AG09319 (cell line): ENCODE measurements around the gene B3GALNT2.

ENCODE experiments used
- DNase-seq: peaks from one replicate; pipeline ENCODE4 v3.0.0-alpha.2; 2010; ENCODE audit warnings: low read depth; ENCODE audit errors: extremely low read depth
- TF ChIP-seq, protein P1 (sequence below): IDR thresholded peaks from 2 replicates; pipeline ENCODE4 v1.5.1; 2011; ENCODE audit warnings: low read depth, mild to moderate bottlenecking, inconsistent platforms, low read length, moderate library complexity

Gene B3GALNT2

DNA sequence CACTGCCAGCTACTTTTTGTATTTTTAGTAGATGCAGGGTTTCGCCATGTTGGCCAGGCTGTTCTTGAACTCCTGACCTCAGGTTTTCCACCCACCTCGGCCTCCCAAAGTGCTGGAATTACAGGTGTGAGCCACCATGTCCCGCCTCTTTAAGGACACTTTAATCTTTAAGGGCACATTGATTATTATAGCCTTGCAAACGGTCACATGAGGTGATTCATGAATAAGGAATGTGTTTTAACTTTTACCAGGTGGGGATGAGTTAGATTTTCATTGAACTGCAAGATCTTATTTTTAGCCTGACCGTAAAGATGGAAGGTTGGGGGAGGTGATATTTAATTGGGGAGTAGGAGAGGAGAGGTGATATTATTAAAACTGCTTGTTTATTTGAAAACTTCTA, 75.1 kb downstream of the B3GALNT2 start:
- DNase-seq: no peak
- TF ChIP-seq, protein P1, sequence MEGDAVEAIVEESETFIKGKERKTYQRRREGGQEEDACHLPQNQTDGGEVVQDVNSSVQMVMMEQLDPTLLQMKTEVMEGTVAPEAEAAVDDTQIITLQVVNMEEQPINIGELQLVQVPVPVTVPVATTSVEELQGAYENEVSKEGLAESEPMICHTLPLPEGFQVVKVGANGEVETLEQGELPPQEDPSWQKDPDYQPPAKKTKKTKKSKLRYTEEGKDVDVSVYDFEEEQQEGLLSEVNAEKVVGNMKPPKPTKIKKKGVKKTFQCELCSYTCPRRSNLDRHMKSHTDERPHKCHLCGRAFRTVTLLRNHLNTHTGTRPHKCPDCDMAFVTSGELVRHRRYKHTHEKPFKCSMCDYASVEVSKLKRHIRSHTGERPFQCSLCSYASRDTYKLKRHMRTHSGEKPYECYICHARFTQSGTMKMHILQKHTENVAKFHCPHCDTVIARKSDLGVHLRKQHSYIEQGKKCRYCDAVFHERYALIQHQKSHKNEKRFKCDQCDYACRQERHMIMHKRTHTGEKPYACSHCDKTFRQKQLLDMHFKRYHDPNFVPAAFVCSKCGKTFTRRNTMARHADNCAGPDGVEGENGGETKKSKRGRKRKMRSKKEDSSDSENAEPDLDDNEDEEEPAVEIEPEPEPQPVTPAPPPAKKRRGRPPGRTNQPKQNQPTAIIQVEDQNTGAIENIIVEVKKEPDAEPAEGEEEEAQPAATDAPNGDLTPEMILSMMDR: no peak

- TF ChIP-seq, protein P1: no peak
- DNase-seq: no peak
Measured at GRCh38 chr1:235427447-235427846, 76.8 kb downstream of the B3GALNT2 start.

DNA sequence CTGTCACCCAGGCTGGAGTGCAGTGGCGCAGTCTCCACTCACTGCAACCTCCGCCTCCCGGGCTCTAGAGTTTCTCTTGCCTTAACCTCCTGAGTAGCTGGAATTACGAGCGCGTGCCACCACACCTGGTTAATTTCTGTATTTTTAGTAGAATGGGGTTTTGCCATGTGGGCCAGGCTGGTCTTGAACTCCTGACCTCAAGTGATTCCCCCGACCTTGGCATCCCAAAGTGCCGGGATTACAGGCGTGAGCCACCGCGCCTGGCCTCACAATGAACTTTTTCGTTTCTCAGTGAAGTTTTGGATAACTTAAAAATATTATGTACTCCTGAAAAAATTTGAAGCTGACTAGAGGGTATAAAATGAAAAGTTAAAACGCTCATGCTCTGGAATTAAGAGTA, 77.6 kb downstream of the B3GALNT2 start:
- TF ChIP-seq, protein P1: no peak
- DNase-seq: no peak

GRCh38 chr1:235426143-235426542, 78.1 kb downstream of the B3GALNT2 start:
- DNase-seq: no peak
- TF ChIP-seq, protein P1: no peak

DNA sequence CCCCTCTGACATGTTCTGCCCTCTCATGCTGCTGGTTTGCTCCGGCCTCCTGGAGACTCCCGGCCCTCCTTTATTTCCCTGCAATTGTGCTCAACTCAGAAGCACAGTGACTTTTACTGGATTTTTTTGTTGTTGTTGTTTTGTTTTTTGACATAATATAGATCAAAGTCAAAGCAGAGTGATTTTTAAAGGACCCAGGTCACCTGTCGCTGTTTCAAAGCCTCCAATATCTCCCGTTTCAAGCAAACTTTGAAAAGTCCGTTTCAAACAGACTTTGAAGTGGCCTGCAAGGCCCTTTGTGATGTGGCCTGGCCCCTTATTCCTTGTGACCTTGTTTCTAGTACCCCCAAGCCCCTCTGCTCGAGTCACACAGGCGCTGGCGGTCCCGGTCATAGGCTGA, 78.9 kb downstream of the B3GALNT2 start:
- TF ChIP-seq, protein P1: no peak
- no peak for DNase-seq

DNA sequence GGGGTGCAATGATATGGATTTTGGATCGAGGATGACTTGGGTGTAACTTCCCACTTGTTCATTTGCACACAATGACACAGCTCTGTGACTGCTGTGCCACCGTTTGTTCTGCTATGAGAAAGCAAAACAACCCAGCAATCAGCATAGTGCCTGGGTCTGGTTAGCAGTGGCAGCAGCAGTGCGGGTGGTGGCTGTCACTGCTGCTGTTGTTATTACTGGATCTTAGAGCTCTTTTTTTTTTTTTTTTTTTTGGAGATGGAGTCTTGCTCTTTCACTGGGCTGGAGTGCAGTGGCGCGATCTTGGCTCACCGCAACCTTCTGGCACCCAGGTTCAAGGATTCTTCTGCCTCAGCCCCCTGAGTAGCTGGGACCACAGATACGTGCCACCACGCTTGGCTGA, 80.2 kb downstream of the B3GALNT2 start:
- DNase-seq: no peak
- TF ChIP-seq, protein P1: no peak

DNA sequence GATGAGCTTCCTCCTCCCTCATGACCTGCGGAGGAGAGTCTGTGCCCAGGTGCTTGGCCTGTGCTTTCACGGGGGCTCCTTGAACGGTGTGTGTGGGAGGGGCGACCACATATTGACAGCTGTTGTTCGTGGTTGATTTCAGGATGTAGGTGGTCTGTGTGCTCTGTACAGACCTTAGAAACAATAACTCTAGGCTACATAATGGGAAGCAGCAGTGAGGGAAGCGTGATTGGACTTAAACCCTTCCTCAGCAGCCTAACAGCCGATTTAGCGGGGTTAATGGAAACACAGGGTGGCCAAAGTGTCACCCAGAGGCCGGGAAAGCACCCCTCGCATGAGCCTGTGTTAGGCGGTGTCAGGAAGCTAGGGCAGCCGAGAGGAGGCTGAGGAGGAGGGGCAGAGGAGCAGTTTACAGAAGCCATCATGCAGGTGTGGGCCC, 81.0 kb downstream of the B3GALNT2 start:
- TF ChIP-seq, protein P1: no peak
- no peak for DNase-seq

DNA sequence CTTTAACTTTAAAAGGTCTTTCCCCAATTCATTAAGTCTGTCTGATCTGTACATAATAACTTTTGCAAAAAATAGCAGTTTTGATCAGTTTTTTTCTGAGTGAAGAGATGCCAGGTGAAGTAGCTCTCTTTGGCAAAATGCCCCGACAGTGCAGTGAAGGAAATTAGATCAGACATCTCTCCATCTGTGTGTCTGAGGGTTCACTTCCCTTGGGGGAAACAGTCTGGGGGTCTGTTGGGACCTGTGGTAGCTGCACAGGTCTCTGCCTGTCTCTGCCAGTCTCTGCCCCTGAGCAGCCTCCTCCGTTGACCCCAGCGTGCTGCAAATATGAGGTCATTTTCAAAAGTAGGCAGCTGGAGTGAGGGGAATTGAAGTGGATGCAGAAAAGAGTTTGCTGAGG, 82.5 kb downstream of the B3GALNT2 start:
- TF ChIP-seq, protein P1: no peak
- no peak for DNase-seq
